Activated naive CD4-positive, alpha-beta T cell treated with anti-CD3 and anti-CD28 coated beads for 36 hours (primary cell): ENCODE measurements around the gene ADSL. TPM values are rescaled to one million over a fixed set of nuclear protein-coding genes. Genes with fewer than 3 reads are reported as not detected.
"Not testable (repeated sequence)": the region's sequence is repeated elsewhere in the genome, so short reads cannot be mapped to it uniquely, and the experiment has no call there.

Source experiments
- CTCF ChIA-PET: fragments of 350-600 bp; sonication (Branson Sonifier 250); formaldehyde crosslinking; loops from one replicate; lab custom pipeline; 2021; ENCODE audit warnings: antibody characterized with exemption; lab: Charles Lee
- DNase-seq: peaks from one replicate; pipeline ENCODE4 v3.0.0-alpha.2; 2020
- H3K27ac Mint-ChIP-seq: one replicate; pipeline ENCODE4 v1.8.0; 2021; ENCODE audit warnings: mild to moderate bottlenecking, mixed read lengths
- H3K27me3 Mint-ChIP-seq: one replicate; pipeline ENCODE4 v1.8.0; 2021; ENCODE audit warnings: low read depth, mixed read lengths
- H3K36me3 Mint-ChIP-seq: one replicate; pipeline ENCODE4 v1.8.0; 2021; ENCODE audit warnings: low read depth, mixed read lengths
- H3K4me1 Mint-ChIP-seq: one replicate; pipeline ENCODE4 v1.8.0; 2021; ENCODE audit warnings: low read depth, mixed read lengths
- H3K4me3 Mint-ChIP-seq: one replicate; pipeline ENCODE4 v1.8.0; 2021; ENCODE audit warnings: mild to moderate bottlenecking, moderate library complexity, mixed read lengths
- H3K9me3 Mint-ChIP-seq: one replicate; pipeline ENCODE4 v1.8.0; 2021; ENCODE audit warnings: mixed read lengths
- intact Hi-C: fragments of 100-400 bp; cut with micrococcal nuclease; formaldehyde crosslinking; loops from one replicate; pipeline ENCODE4 v1.15.1; 2023
- total RNA-seq, 2 experiments: library from RNA; stranded (reverse); gene quantifications; one replicate each; pipeline ENCODE4 v1.2.3, GENCODE V29; 2021

ADSL gene
- total RNA-seq, 2 experiments from 2014 or later, result 125 to 129 TPM

DNA sequence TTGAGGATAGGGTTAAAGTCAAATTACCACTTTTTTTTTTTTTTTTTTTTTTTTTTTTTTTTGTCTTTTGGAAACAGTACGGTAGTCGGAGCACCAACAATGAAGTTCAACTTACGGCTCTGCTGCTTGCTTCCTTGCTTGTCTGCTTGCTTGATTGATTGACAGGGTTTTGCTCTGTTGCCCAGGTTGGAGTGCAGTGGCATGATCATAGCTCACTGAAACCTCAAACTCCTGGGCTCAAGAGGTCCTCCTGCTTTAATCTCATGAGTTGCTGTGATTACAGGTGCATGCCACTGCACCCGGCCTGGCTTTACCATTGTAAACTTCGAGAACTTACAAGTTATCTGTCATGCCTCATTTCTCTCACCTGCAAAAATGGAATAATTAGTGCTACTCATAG, 29.8 kb downstream of the ADSL start:
- no peak overlapping the region for H3K27ac Mint-ChIP-seq
- H3K27me3 Mint-ChIP-seq, result no peaks in the 10 kb centered on the region
- peaks cover 35% of the 10 kb centered on the region for H3K4me1 Mint-ChIP-seq
- H3K9me3 Mint-ChIP-seq, result peaks cover 1% of the 10 kb centered on the region
- DNase-seq, result no peak
- peaks cover 10% of the 10 kb centered on the region for H3K36me3 Mint-ChIP-seq
- no peak overlapping the region for H3K4me3 Mint-ChIP-seq
- intact Hi-C loops, result no loop called here
- CTCF ChIA-PET, result interaction anchor here (1.8 kb wide), 1 partner anchor 28 kb away, joined by 4 read pairs; no protein-coding TSS in a partner anchor

DNA sequence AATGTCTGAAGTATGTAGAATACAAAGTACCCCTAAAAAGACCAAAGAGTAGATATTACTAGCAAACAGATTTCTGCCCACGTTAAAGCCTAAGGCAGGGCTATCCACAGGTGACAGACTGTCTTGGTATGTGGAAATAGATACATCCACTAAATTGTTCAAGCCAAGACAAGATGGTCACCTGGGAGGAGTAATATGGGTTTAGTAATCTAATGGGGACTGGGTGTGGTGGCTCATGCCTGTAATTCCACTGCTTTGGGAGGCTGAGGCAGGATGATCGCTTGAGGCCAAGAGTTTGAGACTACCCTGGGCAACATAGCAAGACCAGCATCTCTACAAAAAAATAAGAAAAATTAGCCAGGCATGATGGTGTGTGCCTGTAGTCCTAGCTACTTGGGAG, 31.6 kb downstream of the ADSL start:
- Mint-ChIP-seq H3K4me3 (no peak overlapping the region), H3K27ac (no peak overlapping the region), H3K9me3 (peaks cover 1% of the 10 kb centered on the region), H3K36me3 (peaks cover 7% of the 10 kb centered on the region), H3K27me3 (no peaks in the 10 kb centered on the region), H3K4me1 (peaks cover 34% of the 10 kb centered on the region)
- intact Hi-C loops, result no loop called here
- DNase-seq, result no peak
- CTCF ChIA-PET, result interaction anchor here (1.3 to 1.8 kb wide), 2 partner anchors 30 to 59 kb away, joined by 3 to 4 read pairs; no protein-coding TSS in a partner anchor

DNA sequence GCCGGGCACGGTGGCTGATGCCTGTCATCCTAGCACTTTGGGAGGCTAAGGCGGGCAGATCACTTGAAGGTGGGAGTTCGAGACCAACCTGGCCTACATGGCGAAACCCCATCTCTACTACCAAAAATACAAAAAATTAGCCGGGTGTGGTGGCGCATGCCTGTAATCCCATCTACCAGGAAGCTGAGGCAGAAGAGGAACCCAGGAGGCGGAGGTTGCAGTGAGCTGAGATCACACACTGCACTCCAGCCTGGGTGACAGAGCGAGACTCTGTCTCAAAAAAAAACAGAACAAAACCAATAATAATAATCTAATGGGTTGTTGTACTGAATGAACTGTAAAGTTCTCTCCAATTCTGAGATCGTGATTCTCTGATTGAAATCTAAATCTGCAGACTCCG, 32.1 kb downstream of the ADSL start:
- H3K36me3 Mint-ChIP-seq, DNase-seq, intact Hi-C loops, CTCF ChIA-PET, H3K9me3 Mint-ChIP-seq, H3K4me3 Mint-ChIP-seq, H3K27ac Mint-ChIP-seq, H3K27me3 Mint-ChIP-seq: not testable (repeated sequence)
- peaks cover 33% of the 10 kb centered on the region for H3K4me1 Mint-ChIP-seq

DNA sequence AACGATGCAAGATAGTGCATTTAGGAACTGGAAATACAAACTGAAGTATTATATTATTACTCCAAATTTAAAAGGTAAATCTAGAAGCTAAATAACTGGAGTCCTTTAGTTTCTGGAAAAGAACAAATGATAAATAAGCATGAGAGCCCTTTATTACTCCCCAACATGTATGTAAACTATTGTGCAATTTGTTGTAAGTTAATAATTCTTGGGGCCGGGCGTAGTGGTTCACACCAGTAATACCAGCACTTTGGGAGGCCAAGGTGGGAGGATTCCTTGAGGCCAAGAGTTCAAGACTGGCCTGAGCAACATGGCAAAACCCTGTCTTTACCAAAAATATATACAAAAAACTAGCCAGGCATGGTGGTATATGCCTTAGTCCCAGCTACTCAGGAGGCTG, 35.2 kb downstream of the ADSL start:
- intact Hi-C loops, result no loop called here
- no peak overlapping the region for H3K27ac Mint-ChIP-seq
- CTCF ChIA-PET, result no interaction called here
- DNase-seq, result no peak
- H3K36me3 Mint-ChIP-seq, result peaks cover 2% of the 10 kb centered on the region
- H3K27me3 Mint-ChIP-seq, result no peaks in the 10 kb centered on the region
- H3K4me1 Mint-ChIP-seq, result peaks cover 44% of the 10 kb centered on the region
- H3K9me3 Mint-ChIP-seq, result peaks cover 1% of the 10 kb centered on the region
- H3K4me3 Mint-ChIP-seq, result no peak overlapping the region

DNA sequence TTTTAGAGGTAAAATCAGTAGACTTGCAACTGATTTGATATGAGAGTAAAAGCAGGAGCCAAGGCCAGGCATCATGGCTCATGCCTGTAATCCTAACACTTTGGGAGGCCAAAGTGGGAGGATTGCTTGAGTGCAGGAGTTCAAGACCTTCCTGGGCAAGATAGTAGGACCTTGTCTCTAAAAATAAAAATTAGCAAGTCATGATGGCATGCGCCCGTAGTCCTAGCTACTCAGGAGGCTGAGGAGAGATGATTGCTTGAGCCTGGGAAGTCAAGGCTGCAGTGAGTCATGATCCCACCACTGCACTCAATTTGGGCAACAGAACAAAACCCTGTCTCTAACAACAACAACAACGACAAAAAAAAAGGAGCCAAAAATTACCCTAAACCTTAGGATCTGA, 37.6 kb downstream of the ADSL start:
- H3K36me3 Mint-ChIP-seq, result peaks cover 2% of the 10 kb centered on the region
- intact Hi-C loops, result no loop called here
- CTCF ChIA-PET, result interaction anchor here (0.7 to 2.1 kb wide), 7 partner anchors 10 to 263 kb away, joined by 3 to 9 read pairs (median 4); no protein-coding TSS in a partner anchor
- peaks cover 1% of the 10 kb centered on the region for H3K9me3 Mint-ChIP-seq
- no peak overlapping the region for H3K4me3 Mint-ChIP-seq
- no peaks in the 10 kb centered on the region for H3K27me3 Mint-ChIP-seq
- peak overlapping the region; percentile 81 for H3K27ac Mint-ChIP-seq
- no peak for DNase-seq
- H3K4me1 Mint-ChIP-seq, result peaks cover 59% of the 10 kb centered on the region

DNA sequence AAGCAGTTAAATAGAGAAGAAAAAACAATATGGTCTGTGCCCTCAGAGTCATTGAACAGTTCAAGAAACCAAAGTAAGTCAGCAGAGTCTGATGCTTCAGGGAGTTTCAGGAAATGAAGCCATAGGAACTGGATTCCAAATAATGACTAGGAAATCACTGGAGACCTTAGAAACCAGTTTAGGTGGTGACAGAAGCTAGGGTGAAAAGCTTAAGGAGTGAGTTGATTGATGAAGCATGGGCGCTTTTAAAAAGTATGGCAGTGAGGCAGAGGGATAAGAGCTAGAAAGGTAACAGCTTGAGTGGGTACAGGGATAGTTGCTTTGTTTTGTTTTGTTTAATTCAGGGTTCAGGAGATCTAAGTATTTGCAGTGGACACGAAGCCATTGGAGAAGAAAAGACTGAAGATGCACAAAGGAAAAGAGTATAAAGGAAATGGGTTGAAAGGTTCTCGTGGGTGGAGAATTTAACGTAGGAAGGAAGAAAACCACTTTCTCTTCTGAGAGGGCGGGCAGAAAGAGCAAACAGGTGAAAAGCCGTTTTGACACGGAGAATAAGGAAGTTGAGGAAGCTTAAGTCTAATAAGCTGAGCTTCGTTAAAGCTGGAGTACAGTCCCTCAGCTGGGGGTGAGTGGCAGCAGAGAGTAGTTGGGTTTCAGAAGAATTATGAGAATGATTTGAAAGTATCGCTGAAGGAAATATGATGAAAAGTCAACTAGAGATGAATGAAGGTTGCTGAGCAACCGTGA, 38.9 kb downstream of the ADSL start:
- H3K27me3 Mint-ChIP-seq, result no peaks in the 10 kb centered on the region
- H3K27ac Mint-ChIP-seq, result peak overlapping the region; percentile 89
- peaks cover 1% of the 10 kb centered on the region for H3K9me3 Mint-ChIP-seq
- peak; percentile 72 for DNase-seq
- CTCF ChIA-PET, result interaction anchor here (0.6 to 1.7 kb wide), 11 partner anchors 13 to 440 kb away, joined by 3 to 6 read pairs (median 4); no protein-coding TSS in a partner anchor
- intact Hi-C loops, result loop anchor here (1.0 kb wide), 1 partner anchor 15 kb away; no protein-coding TSS in a partner anchor
- H3K4me3 Mint-ChIP-seq, result peak overlapping the region; percentile 76
- peaks cover 5% of the 10 kb centered on the region for H3K36me3 Mint-ChIP-seq
- H3K4me1 Mint-ChIP-seq, result peaks cover 60% of the 10 kb centered on the region

DNA sequence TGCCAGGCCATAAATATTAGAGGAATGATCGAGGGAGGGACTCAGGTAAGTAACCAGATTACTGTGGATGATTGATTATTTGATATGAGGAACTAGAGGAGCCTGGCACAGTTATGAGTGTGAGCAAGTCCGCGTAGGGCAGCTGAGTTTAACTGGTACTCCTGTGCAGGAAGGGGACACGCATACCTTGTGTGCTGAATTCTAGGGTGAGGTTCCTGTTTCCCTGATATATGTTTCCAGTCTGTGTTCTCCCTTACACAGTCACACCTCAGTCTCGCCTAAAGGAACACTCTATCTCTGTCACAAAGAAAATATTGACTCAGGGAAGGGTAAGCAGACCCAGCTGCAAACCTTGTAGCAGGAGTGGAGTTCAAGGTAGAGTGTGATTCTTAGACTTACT, 41.4 kb downstream of the ADSL start:
- Mint-ChIP-seq H3K36me3 (peaks cover 5% of the 10 kb centered on the region), H3K9me3 (no peaks in the 10 kb centered on the region), H3K27ac (no peak overlapping the region), H3K27me3 (no peaks in the 10 kb centered on the region), H3K4me3 (no peak overlapping the region), H3K4me1 (peaks cover 67% of the 10 kb centered on the region)
- DNase-seq, result no peak
- intact Hi-C loops, result no loop called here
- CTCF ChIA-PET, result interaction anchor here (1.0 to 1.4 kb wide), 2 partner anchors 9 to 40 kb away, joined by 3 read pairs; no protein-coding TSS in a partner anchor

DNA sequence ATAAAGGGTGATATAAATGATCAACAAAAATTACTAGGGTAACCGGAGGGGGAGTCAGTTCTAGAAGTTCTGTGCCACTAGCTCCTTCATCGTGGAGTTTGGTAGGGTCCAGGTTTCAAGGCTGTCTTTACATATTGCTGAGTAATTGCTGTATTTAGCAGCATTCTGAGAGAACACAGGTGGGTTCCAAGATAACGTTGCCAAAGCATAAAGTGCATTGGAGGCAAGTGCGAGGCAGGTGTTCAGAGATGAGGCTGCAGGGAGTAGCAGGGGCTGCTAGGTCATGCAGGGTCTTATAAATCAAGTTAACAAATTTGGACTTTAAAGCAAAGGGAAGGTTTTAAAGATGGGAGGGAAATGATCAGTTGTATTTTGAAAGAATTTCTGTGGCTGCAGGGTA, 41.9 kb downstream of the ADSL start:
- no peaks in the 10 kb centered on the region for H3K27me3 Mint-ChIP-seq
- H3K27ac Mint-ChIP-seq, result no peak overlapping the region
- peaks cover 64% of the 10 kb centered on the region for H3K4me1 Mint-ChIP-seq
- DNase-seq, result no peak
- intact Hi-C loops, result no loop called here
- CTCF ChIA-PET, result interaction anchor here (1.0 to 1.4 kb wide), 2 partner anchors 8 to 40 kb away, joined by 3 read pairs; no protein-coding TSS in a partner anchor
- no peaks in the 10 kb centered on the region for H3K9me3 Mint-ChIP-seq
- H3K36me3 Mint-ChIP-seq, result peaks cover 5% of the 10 kb centered on the region
- no peak overlapping the region for H3K4me3 Mint-ChIP-seq

DNA sequence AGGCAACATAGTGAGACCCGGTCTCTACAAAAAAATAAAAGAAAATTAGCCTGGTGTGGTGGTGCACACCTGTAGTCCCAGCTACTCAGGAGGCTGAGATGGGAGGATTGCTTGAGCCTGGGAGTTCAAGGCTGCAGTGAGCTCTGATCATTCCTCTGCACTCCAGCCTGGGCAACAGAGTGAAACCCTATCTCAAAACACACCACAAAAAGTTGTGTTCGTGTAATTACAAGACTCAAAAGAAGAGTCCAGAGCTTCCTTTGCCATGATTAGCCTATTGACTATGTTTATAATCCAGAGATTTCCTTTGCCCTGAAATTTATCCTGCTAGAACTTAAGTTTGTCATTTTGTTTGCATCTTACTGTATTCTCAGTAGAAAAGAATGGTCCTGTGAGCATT, 45.1 kb downstream of the ADSL start:
- CTCF ChIA-PET, result no interaction called here
- peaks cover 7% of the 10 kb centered on the region for H3K36me3 Mint-ChIP-seq
- H3K9me3 Mint-ChIP-seq, result no peaks in the 10 kb centered on the region
- H3K4me1 Mint-ChIP-seq, result peaks cover 55% of the 10 kb centered on the region
- H3K27ac Mint-ChIP-seq, result no peak overlapping the region
- H3K4me3 Mint-ChIP-seq, result no peak overlapping the region
- H3K27me3 Mint-ChIP-seq, result no peaks in the 10 kb centered on the region
- intact Hi-C loops, result no loop called here
- DNase-seq, result no peak

DNA sequence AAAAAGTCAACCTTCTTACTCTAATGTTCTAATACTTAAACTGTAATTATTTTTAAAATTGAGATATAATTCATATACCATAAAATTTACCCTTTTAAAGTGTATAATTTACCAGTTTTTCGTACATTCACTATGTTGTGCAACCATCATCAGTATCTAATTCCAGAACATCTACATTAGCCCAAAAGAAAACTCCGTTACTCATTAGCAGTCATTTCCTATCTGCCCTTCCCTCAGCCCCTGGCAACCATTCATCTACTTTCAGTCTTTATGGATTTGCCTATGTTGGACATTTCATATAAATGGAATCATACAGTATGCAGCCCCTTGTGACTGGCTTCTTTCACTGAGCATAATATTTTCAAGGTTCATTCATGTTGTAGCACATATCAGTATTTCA, 46.3 kb downstream of the ADSL start:
- no peak overlapping the region for H3K4me3 Mint-ChIP-seq
- intact Hi-C loops, result no loop called here

DNA sequence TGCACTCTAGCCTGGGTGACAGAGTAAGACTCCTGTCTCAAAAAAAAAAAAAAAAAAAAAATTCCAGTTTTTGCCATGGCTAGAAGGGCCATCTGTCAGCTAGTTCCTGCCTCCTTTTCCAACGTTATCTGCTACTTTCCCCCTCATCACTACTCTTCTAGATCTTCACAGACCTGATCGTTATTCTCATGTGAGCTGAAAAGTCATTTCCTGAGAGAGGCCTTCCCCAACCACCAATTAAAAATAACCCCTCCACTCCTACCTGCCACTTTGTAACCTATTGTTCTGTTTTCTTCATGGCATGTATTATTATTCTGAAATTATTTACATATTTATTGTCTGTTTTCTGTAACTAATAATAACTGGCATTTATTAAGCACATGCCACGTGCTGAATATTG, 48.3 kb downstream of the ADSL start:
- Mint-ChIP-seq H3K36me3 (peaks cover 5% of the 10 kb centered on the region), H3K4me1 (peaks cover 57% of the 10 kb centered on the region)

More for the DNA sequence above, 46.3 kb downstream of the ADSL start:
- no peak for DNase-seq
- no peak overlapping the region for H3K27ac Mint-ChIP-seq
- CTCF ChIA-PET, result no interaction called here
- no peaks in the 10 kb centered on the region for H3K9me3 Mint-ChIP-seq
- H3K4me1 Mint-ChIP-seq, result peaks cover 57% of the 10 kb centered on the region
- peaks cover 7% of the 10 kb centered on the region for H3K36me3 Mint-ChIP-seq
- H3K27me3 Mint-ChIP-seq, result no peaks in the 10 kb centered on the region

DNA sequence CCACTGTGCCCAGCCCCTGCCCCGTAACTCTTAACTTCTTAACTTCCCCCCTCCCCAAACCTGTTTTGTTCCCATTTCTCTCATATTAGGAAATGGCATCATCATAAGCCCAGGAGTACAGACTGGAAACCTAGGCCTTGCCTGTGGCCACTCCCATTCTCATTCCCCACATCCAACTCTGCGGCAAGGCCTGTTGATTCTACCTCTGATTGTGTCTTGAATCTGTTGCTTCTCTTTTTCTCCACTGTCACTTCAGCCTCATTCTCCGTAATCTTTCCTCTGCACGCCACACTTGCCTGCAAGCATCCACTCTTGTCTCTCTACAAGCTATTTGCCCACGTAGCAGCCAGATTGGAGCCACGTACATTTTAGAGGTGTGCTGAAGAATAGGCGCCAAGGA, 49.3 kb downstream of the ADSL start:
- Mint-ChIP-seq H3K9me3 (no peaks in the 10 kb centered on the region), H3K27me3 (no peaks in the 10 kb centered on the region), H3K4me1 (peaks cover 65% of the 10 kb centered on the region), H3K4me3 (no peak overlapping the region), H3K36me3 (peaks cover 6% of the 10 kb centered on the region), H3K27ac (no peak overlapping the region)
- DNase-seq, result no peak
- CTCF ChIA-PET, result no interaction called here
- intact Hi-C loops, result no loop called here

More for the DNA sequence above, 48.3 kb downstream of the ADSL start:
- Mint-ChIP-seq H3K4me3 (no peak overlapping the region), H3K27me3 (no peaks in the 10 kb centered on the region), H3K9me3 (no peaks in the 10 kb centered on the region), H3K27ac (no peak overlapping the region)
- CTCF ChIA-PET, result interaction anchor here (0.6 kb wide), 2 partner anchors 235 to 431 kb away, joined by 3 to 4 read pairs; no protein-coding TSS in a partner anchor
- no peak for DNase-seq
- intact Hi-C loops, result no loop called here
